SK-N-SH (cell line): ENCODE measurements around the gene NOP53.
"Not testable (repeated sequence)": the region's sequence is repeated elsewhere in the genome, so short reads cannot be mapped to it uniquely, and the experiment has no call there.

Experiments used
- CTCF ChIP-seq: fragments of 200-600 bp; sonication (generic); IDR thresholded peaks from 2 replicates; pipeline ENCODE4 v1.6.1; 2017; ENCODE audit warnings: antibody characterized with exemption, mild to moderate bottlenecking, moderate library complexity
- GABPA ChIP-seq: IDR thresholded peaks from 2 replicates; pipeline ENCODE4 v1.4.0; 2012; ENCODE audit warnings: low read depth, mild to moderate bottlenecking
- MXI1 ChIP-seq: IDR thresholded peaks from 2 replicates; pipeline ENCODE4 v1.6.1; 2012; ENCODE audit warnings: mild to moderate bottlenecking, low read depth, low read length, improper control_type of control experiment
- REST ChIP-seq: IDR thresholded peaks from 2 replicates; pipeline ENCODE4 v1.6.1; 2012; ENCODE audit warnings: mild to moderate bottlenecking, low read depth, low read length, moderate library complexity
- TAF1 ChIP-seq: IDR thresholded peaks from 2 replicates; pipeline ENCODE4 v1.6.1; 2012; ENCODE audit warnings: low read depth, mild to moderate bottlenecking, low read length, moderate library complexity, borderline replicate concordance
- YY1 ChIP-seq: IDR thresholded peaks from 2 replicates; pipeline ENCODE4 v1.4.0; 2012; ENCODE audit warnings: low read depth, mild to moderate bottlenecking

- not testable (repeated sequence) for TF ChIP-seq TAF1, REST, YY1, CTCF, GABPA, MXI1
Measured at GRCh38 chr19:47803671-47804070, 58.3 kb downstream of the NOP53 start.
